ENCODE data around the gene KCNH5.

Gene KCNH5

GRCh38 chr14:63045234-63045611, at the start of gene KCNH5:
TSS of gene KCNH5 (minus strand) at chr14:63045458. CDS start at chr14:63045186, 272 bp downstream.
- H3K27ac ChIP-seq = no peak within 1 kb of the TSS
- no peak for TF ChIP-seq CTCF (conservative IDR thresholded peaks at IDR 0.05)

GRCh38 chr14:63091394-63091996, 46.2 kb upstream of the KCNH5 start:
- 0 out of 2 replicates have a peak, but pooled peaks have one; percentile 10 for TF ChIP-seq CTCF (conservative IDR thresholded peaks at IDR 0.05)

GRCh38 chr14:63088865-63089264, 43.6 kb upstream of the KCNH5 start:
- no peak for TF ChIP-seq CTCF (conservative IDR thresholded peaks at IDR 0.05)
- no peak overlapping the region for H3K27ac ChIP-seq

More at GRCh38 chr14:63091394-63091996, 46.2 kb upstream of the KCNH5 start:
- no peak overlapping the region for H3K27ac ChIP-seq

GRCh38 chr14:63078569-63078968, 33.3 kb upstream of the KCNH5 start:
- no peak overlapping the region for H3K27ac ChIP-seq
- no peak for TF ChIP-seq CTCF (conservative IDR thresholded peaks at IDR 0.05)

- no peak overlapping the region for H3K27ac ChIP-seq
- TF ChIP-seq CTCF (conservative IDR thresholded peaks at IDR 0.05) = no peak
These were observed 31.2 kb upstream of the KCNH5 start for GRCh38 chr14:63076488-63076887.

- H3K27ac ChIP-seq = no peak overlapping the region
- TF ChIP-seq CTCF (conservative IDR thresholded peaks at IDR 0.05) = no peak
These were observed 10.4 kb upstream of the KCNH5 start for GRCh38 chr14:63055631-63056030.

- no peak overlapping the region for H3K27ac ChIP-seq
- no peak for TF ChIP-seq CTCF (conservative IDR thresholded peaks at IDR 0.05)
These were observed 6.7 kb upstream of the KCNH5 start for GRCh38 chr14:63051992-63052391.

Measured in VCaP (cell line).